CD14-positive monocyte (primary cell): ENCODE data around the gene GOPC. TPM values are rescaled to one million over a fixed set of nuclear protein-coding genes. Genes with fewer than 3 reads are reported as not detected.
A peak's percentile ranks its signal among the peaks of the same experiment; 100 is the strongest.

Source experiments
- DNase-seq, 3 donors: peaks; one replicate each; pipeline ENCODE4 v3.0.0-alpha.2; 2011 to 2022
- H2AFZ ChIP-seq: 2 replicates; pipeline ENCODE4 v1.6.0; 2012; ENCODE audit warnings: mild to moderate bottlenecking, low read depth, low read length, inconsistent platforms; ENCODE audit not compliant: insufficient read depth, poor library complexity, severe bottlenecking
- H3K27ac ChIP-seq, 2 donors: 1 replicate in 1 of 2; 2 replicates in 1 of 2; pipeline ENCODE4 v1.5.1; 2012 to 2013; ENCODE audit warnings: low read length in 2 of 2, control low read depth in 1 of 2, inconsistent platforms in 1 of 2, low read depth in 1 of 2, mild to moderate bottlenecking in 1 of 2
- H3K27me3 ChIP-seq, 2 donors: one replicate each; pipeline versions ENCODE4 v1.6.0 to v1.6.1; 2011 to 2013; ENCODE audit warnings: low read length in 2 of 2; ENCODE audit not compliant: control insufficient read depth in 2 of 2, insufficient read depth in 2 of 2
- H3K36me3 ChIP-seq, 2 donors: replicated peaks in 1 of 2; 1 replicate in 1 of 2; 2 replicates in 1 of 2; pipeline versions ENCODE4 v1.5.1 to v1.6.1; 2012 to 2013; ENCODE audit warnings: low read length in 2 of 2, control low read depth in 1 of 2, inconsistent platforms in 1 of 2, mild to moderate bottlenecking in 1 of 2; ENCODE audit not compliant: insufficient read depth in 2 of 2, control insufficient read depth in 1 of 2
- H3K4me1 ChIP-seq, 2 donors: 1 replicate in 1 of 2; 2 replicates in 1 of 2; pipeline versions ENCODE4 v1.5.1 to v1.6.1; 2012 to 2013; ENCODE audit warnings: low read length in 2 of 2, control low read depth in 1 of 2, inconsistent platforms in 1 of 2, mild to moderate bottlenecking in 1 of 2, moderate library complexity in 1 of 2; ENCODE audit not compliant: insufficient read depth in 2 of 2, control insufficient read depth in 1 of 2
- H3K4me2 ChIP-seq: replicated peaks from 2 replicates; pipeline ENCODE3; 2012; ENCODE audit warnings: low read length, moderate library complexity, mild to moderate bottlenecking; ENCODE audit not compliant: poor library complexity, severe bottlenecking; ENCODE audit errors: extremely low read depth
- H3K4me3 ChIP-seq, 3 experiments: fragments of 200-600 bp in 1 of 3; sonication (generic) in 1 of 3; replicated peaks in 1 of 3; 1 replicate in 2 of 3; 2 replicates in 1 of 3; pipeline ENCODE4 v1.5.1; 2011 to 2013; ENCODE audit warnings: low read length in 3 of 3, mild to moderate bottlenecking in 3 of 3, control low read depth in 2 of 3, low read depth in 2 of 3, inconsistent platforms in 1 of 3, moderate library complexity in 1 of 3
- H3K79me2 ChIP-seq: 2 replicates; pipeline ENCODE4 v1.6.0; 2012; ENCODE audit warnings: mild to moderate bottlenecking, control low read depth, inconsistent platforms, low read length, moderate library complexity; ENCODE audit not compliant: insufficient read depth
- H3K9ac ChIP-seq: 2 replicates; pipeline ENCODE4 v1.6.0; 2017; ENCODE audit warnings: low read length, mild to moderate bottlenecking; ENCODE audit not compliant: insufficient read depth, poor library complexity, severe bottlenecking
- H3K9me3 ChIP-seq, 2 donors: replicated peaks in 1 of 2; 1 replicate in 1 of 2; 2 replicates in 1 of 2; pipeline versions ENCODE4 v1.5.1 to v1.6.1; 2012 to 2013; ENCODE audit warnings: low read length in 2 of 2, control low read depth in 1 of 2; ENCODE audit not compliant: control insufficient read depth in 1 of 2, insufficient read depth in 1 of 2
- H4K20me1 ChIP-seq: 2 replicates; pipeline ENCODE4 v1.6.0; 2012; ENCODE audit warnings: mild to moderate bottlenecking, low read length, control low read depth, moderate library complexity; ENCODE audit not compliant: insufficient read depth
- H3K27ac Mint-ChIP-seq, 7 donors: one replicate each; pipeline ENCODE4 v1.8.0; 2020; ENCODE audit warnings: mild to moderate bottlenecking in 7 of 7, mixed read lengths in 7 of 7, moderate library complexity in 6 of 7, inconsistent platforms in 2 of 7
- H3K27me3 Mint-ChIP-seq, 3 donors: one replicate each; pipeline ENCODE4 v1.8.0; 2021 to 2022; ENCODE audit warnings: low read depth in 3 of 3, mild to moderate bottlenecking in 3 of 3, mixed read lengths in 3 of 3, moderate library complexity in 3 of 3, inconsistent platforms in 1 of 3
- H3K36me3 Mint-ChIP-seq, 2 donors: one replicate each; pipeline ENCODE4 v1.8.0; 2020; ENCODE audit warnings: mixed read lengths in 2 of 2, inconsistent platforms in 1 of 2, mild to moderate bottlenecking in 1 of 2
- H3K4me1 Mint-ChIP-seq: one replicate; pipeline ENCODE4 v1.8.0; 2020; ENCODE audit warnings: mild to moderate bottlenecking, mixed read lengths
- H3K4me3 Mint-ChIP-seq, 2 donors: one replicate each; pipeline ENCODE4 v1.8.0; 2020; ENCODE audit warnings: mild to moderate bottlenecking in 2 of 2, mixed read lengths in 2 of 2, moderate library complexity in 1 of 2
- H3K9me3 Mint-ChIP-seq, 7 donors: one replicate each; pipeline ENCODE4 v1.8.0; 2020 to 2022; ENCODE audit warnings: mixed read lengths in 7 of 7, mild to moderate bottlenecking in 6 of 7, moderate library complexity in 6 of 7, inconsistent platforms in 2 of 7
- WGBS: methylation state at CpG from one replicate; pipeline ENCODE4 v1.1.5; 2013; ENCODE audit warnings: missing lambda C conversion rate; ENCODE audit not compliant: insufficient coverage; 5-methylcytosine and 5-hydroxymethylcytosine counted together
- intact Hi-C, 2 donors: fragments of 100-400 bp; cut with micrococcal nuclease; formaldehyde crosslinking; loops; one replicate each; pipeline versions ENCODE4 v1.15.0 to v1.15.1; 2023
- polyA plus RNA-seq, 3 donors: library from polyadenylated mRNA; depleted of rRNA in 1 of 3; unstranded in 2 of 3; stranded (reverse) in 1 of 3; fragments of 300-500 nt in 2 of 3; fragments of >200 nt in 1 of 3; fragmentation: Illumina TruSeq in 2 of 3; gene quantifications; 1 replicate in 2 of 3; 2 replicates in 1 of 3; pipeline ENCODE4 v1.2.3, GENCODE V29; 2012 to 2021
- TF ChIP-seq, protein P1 (sequence below): fragments of 200-600 bp; IDR thresholded peaks from one replicate; pipeline ENCODE4 v1.8.0; 2022; ENCODE audit warnings: antibody characterized with exemption, mild to moderate bottlenecking

The GOPC gene
- polyA plus RNA-seq, 3 donors = 2.7 to 8.0 (median 5.2) TPM

DNA sequence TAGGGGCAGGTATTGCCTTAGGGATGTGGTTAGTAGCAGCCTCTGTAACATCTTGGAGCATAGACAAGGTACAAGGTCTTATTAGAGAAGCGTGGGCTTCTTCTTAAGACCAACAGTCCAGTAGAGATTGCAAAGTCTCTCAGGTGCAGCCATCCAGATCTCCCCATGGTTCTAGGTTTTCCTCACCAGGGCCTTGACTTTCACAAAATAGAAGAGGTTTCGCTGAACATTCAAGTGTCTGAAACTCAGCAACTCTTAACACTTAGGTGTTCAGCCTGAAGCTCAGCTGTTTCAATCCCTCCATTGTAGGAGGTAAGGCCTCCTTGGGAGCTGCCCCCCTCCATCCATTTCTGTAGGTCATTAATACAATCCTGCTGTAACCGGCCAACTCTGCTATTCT, 44.4 kb downstream of the GOPC start:
- no peak for DNase-seq
- H3K4me3 Mint-ChIP-seq = no peak overlapping the region
- Histone ChIP-seq H3K4me2 (no peak overlapping the region), H3K9me3 (no peaks in the 10 kb centered on the region), H2AFZ (no peak overlapping the region), H3K36me3 (peaks cover 20 to 28% of the 10 kb centered on the region in 2 donors), H3K4me3 (no peak overlapping the region), H3K79me2 (no peaks in the 10 kb centered on the region), H4K20me1 (no peaks in the 10 kb centered on the region), H3K27ac (no peak overlapping the region), H3K27me3 (no peaks in the 10 kb centered on the region), H3K4me1 (no peaks in the 10 kb centered on the region), H3K9ac (no peak overlapping the region)
- H3K36me3 Mint-ChIP-seq = peaks cover 28% of the 10 kb centered on the region in 2 donors
- H3K27me3 Mint-ChIP-seq = peaks cover 0 to 4% (median 2%) of the 10 kb centered on the region in 3 donors
- TF ChIP-seq, protein P1, sequence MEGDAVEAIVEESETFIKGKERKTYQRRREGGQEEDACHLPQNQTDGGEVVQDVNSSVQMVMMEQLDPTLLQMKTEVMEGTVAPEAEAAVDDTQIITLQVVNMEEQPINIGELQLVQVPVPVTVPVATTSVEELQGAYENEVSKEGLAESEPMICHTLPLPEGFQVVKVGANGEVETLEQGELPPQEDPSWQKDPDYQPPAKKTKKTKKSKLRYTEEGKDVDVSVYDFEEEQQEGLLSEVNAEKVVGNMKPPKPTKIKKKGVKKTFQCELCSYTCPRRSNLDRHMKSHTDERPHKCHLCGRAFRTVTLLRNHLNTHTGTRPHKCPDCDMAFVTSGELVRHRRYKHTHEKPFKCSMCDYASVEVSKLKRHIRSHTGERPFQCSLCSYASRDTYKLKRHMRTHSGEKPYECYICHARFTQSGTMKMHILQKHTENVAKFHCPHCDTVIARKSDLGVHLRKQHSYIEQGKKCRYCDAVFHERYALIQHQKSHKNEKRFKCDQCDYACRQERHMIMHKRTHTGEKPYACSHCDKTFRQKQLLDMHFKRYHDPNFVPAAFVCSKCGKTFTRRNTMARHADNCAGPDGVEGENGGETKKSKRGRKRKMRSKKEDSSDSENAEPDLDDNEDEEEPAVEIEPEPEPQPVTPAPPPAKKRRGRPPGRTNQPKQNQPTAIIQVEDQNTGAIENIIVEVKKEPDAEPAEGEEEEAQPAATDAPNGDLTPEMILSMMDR = no peak
- 90% methylated on average over 2 of the region's 3 CpGs for WGBS
- H3K27ac Mint-ChIP-seq = no peak overlapping the region
- peaks cover 2% of the 10 kb centered on the region for H3K4me1 Mint-ChIP-seq
- intact Hi-C loops = loop anchor here (2.0 to 10.0 kb wide), 3 partner anchors 107 to 213 kb away; no protein-coding TSS in a partner anchor
- no peaks in the 10 kb centered on the region for H3K9me3 Mint-ChIP-seq

DNA sequence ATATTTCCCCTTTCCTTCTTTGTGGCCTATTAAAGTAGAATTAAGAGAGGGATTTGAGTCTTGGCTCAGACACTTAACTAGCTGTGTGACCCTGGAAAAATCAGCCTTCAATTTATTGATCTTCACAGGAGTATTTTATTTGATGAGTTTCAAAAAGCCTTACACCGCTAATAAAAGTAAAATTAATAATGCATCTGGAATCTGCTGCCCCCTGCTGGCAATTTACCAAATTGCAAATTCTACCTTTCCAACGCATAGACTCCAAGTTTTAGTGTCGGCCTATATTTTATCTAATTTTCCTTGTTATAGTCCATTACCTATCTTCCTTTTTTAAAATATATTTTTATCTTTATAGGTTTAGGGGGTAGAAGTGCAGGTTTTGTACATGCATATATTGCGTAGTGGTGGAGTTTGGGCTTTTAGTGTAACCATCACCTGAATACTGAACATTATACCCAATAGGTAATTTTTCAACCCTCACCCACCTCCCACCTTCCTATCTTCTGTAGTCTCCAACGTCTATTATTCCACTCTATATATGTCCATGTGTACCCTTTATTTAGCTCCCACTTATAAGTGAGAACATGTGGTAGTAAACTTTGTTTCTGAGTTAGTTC, 46.3 kb downstream of the GOPC start:
- Histone ChIP-seq H2AFZ (no peak overlapping the region), H3K4me1 (no peaks in the 10 kb centered on the region), H4K20me1 (no peaks in the 10 kb centered on the region), H3K27me3 (no peaks in the 10 kb centered on the region), H3K27ac (no peak overlapping the region), H3K9me3 (no peaks in the 10 kb centered on the region), H3K9ac (no peak overlapping the region), H3K4me3 (no peak overlapping the region), H3K36me3 (peaks cover 8% of the 10 kb centered on the region in 2 donors), H3K4me2 (no peak overlapping the region), H3K79me2 (no peaks in the 10 kb centered on the region)
- Mint-ChIP-seq H3K27ac (no peak overlapping the region), H3K9me3 (no peaks in the 10 kb centered on the region), H3K36me3 (peaks cover 15 to 17% of the 10 kb centered on the region in 2 donors), H3K4me3 (no peak overlapping the region), H3K4me1 (peaks cover 2% of the 10 kb centered on the region), H3K27me3 (peaks cover 0 to 4% (median 2%) of the 10 kb centered on the region in 3 donors)
- TF ChIP-seq, protein P1 = peak; percentile 92
- DNase-seq = peak; percentile 12 to 47 (median 20)
- intact Hi-C loops = loop anchor here (5.0 to 10.0 kb wide), 2 partner anchors 109 to 211 kb away; no protein-coding TSS in a partner anchor
- no CpG with 5 or more reads among the region's 5 CpGs for WGBS
